ENCODE measurements around the gene MSI2.

DNA sequence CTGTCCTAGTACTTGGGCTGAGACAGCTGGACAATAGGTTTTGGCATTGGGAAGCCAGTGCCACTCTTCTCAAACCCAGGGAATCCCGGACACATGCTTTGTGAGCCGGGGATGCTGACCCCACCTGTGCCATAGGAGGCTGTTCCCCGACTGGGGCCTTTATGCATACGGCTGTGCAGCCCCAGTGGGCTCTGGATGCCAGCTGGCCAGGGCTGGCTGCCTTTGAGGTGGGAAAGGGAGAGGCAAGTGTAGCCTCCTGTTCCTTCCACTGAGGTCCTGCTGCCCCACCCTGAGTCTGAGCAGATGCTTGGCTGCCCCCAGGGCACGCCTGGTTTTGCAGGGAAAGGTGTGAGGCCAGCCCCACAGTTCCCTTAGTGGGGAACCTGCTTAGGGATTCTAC, 383.1 kb downstream of the MSI2 start:
- TF ChIP-seq ZNF274 (IDR thresholded peaks at IDR 0.05; ENCODE audit: low read depth, low read length) (no peak), SUZ12 (IDR thresholded peaks at IDR 0.05; ENCODE audit: extremely low read depth, insufficient read depth, insufficient read length) (no peak), YY1 (IDR thresholded peaks at IDR 0.05; ENCODE audit: insufficient read depth, insufficient read length) (no peak)
